Activated CD8-positive, alpha-beta memory T cell treated with anti-CD3 and anti-CD28 coated beads, Interleukin-2, amount 50 U/mL, for 4 hours (primary cell): ENCODE data around the gene PI4KB.

Experiments used
- DNase-seq: peaks from one replicate; pipeline ENCODE4 v3.0.0-alpha.2; 2020

PI4KB gene

DNA sequence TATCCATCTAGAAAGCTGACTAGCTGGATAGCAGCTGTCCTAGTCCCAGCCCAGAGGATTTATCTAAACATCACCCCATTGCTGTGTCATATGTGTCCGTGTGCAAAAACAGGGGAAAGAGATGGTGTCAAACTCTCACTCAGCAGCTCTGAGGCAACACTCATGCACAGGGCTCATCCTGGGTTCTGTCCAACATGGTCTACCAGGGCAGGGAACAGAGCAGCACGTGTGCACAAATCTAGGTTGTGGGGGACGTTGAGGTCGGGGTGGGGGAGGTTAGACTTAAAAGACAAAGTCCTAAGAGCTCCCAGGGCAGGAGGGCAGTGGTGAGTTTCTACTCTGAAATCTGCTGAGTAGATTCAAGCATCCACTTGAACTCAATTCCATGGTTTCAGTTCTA, 16.2 kb downstream of the PI4KB start:
- DNase-seq, result no peak

- no peak for DNase-seq
These were observed 17.3 kb downstream of the PI4KB start for GRCh38 chr1:151309811-151310323.

DNA sequence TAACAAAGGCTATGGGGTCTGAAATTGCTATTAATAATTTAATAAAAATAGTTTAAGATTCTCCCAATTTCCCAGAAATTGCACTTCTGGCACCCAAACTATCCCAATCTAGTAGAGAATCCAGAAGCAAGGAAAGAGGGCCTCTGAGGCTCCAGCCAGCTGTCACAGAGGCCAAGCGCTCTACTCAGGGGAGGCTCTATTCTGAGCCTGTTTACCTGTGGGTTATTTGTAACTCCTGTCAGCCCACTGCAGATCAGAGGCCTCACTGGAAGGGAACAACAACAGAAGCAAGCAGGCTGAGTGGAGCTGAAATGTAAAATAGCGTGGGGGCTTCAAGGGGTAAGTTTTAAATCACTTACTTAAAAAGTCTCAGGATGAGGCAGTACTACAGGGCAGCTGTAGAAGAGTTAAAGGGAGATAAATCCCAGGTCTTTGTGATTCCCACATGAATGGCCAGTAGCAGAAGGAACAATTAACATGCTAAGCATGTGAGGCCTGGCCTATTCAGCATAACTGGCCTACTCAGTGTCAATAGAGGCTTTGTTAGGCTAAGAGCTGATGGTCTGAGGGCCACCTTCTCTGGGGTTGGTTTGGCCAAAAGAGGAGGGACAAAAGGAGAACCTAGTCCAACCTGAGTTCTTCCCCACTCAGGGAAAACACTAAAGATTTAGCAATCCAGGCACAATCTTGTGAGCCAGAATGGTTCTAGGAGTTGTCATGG, 32.3 kb downstream of the PI4KB start:
- DNase-seq, result no peak

DNA sequence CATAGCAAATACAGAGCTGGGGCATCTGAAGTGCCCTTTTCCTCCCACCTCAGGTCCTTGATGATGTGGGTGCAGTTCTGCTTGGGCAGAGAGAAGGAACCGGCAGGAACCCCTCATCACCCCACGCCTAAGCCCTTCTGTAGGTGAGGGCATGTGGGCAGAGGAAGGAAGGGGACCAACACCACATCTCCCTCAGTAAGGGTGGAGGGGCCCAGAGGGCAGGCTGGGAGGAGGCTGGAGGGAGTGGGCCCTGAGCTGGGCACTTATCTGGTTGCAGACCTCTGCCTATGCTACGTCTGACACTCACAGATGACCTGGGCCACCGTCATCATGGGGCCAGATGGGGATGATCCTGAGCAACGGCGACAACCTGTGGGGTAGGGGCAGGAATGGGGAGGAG, 34.1 kb downstream of the PI4KB start:
- DNase-seq, result no peak

- DNase-seq, result no peak
These were observed 34.8 kb downstream of the PI4KB start for GRCh38 chr1:151292207-151293030.

DNA sequence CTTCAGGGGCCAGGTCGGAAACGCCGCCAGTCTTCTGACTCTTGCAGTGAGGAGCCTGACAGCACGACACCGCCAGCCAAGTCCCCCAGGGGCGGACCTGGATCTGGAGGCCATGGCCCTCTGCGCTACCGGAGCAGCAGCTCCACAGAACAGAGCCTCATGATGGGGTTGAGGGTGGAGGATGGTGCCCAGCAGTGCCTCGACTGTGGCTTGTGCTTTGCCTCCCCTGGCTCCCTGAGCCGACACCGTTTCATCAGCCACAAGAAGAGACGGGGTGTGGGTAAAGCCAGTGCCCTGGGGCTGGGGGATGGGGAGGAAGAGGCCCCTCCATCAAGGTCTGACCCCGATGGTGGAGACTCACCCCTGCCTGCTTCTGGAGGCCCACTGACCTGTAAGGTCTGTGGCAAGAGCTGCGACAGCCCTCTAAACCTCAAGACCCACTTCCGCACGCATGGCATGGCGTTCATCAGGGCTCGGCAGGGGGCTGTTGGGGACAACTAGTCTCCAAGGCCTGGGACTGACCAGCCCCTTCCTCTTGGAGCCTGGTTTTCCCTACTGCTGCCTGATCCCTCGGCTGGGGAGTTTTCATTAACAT, 36.4 kb downstream of the PI4KB start:
- no peak for DNase-seq

GRCh38 chr1:151289991-151290708, 37.1 kb downstream of the PI4KB start:
- DNase-seq, result no peak

DNA sequence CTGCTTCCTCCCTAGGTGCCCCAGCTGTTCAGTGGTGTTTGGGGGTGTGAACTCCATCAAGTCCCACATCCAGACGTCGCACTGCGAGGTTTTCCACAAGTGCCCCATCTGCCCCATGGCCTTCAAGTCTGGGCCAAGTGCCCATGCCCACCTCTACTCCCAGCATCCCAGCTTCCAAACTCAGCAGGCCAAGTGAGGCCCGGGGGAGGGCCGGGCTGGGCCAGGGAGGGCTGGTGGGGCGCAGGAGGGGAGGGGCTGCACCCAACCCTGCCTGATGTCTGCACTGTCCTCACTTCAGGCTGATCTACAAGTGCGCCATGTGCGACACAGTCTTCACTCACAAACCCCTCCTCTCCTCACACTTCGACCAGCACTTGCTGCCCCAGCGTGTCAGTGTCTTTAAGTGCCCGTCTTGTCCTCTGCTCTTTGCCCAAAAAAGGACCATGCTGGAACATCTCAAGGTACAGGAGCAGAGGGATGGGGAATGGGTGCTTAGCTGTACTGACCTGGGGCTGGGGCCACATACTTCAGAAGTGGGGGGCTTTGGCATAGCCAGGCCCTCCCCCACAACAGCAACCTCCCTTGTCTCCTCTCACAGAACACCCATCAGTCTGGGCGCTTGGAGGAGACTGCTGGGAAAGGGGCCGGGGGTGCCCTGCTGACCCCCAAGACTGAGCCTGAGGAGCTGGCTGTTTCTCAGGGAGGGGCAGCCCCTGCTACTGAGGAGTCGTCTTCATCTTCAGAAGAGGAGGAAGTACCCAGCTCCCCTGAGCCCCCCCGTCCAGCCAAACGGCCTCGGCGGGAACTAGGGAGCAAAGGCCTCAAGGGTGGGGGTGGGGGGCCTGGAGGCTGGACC, 37.9 kb downstream of the PI4KB start:
- no peak for DNase-seq

DNA sequence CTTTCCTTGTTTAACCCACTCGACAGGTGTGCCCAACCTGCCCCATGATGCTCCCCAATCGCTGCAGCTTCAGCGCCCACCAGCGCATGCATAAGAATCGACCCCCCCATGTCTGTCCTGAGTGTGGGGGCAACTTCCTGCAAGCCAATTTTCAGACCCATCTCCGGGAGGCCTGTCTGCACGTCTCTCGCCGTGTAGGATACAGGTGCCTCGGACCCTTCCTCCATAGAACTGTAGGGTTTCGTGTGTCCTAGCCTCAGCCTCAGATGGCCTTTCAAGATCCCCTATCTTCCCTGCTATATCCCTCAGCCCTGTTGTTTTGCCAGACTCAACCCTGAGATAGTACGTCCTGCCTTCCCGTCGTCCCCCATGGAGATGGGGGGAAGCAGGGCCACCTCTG, 38.7 kb downstream of the PI4KB start:
- no peak for DNase-seq

GRCh38 chr1:151287767-151288500, 39.3 kb downstream of the PI4KB start:
- no peak for DNase-seq

GRCh38 chr1:151287341-151287699, 39.9 kb downstream of the PI4KB start:
- DNase-seq, result no peak

DNA sequence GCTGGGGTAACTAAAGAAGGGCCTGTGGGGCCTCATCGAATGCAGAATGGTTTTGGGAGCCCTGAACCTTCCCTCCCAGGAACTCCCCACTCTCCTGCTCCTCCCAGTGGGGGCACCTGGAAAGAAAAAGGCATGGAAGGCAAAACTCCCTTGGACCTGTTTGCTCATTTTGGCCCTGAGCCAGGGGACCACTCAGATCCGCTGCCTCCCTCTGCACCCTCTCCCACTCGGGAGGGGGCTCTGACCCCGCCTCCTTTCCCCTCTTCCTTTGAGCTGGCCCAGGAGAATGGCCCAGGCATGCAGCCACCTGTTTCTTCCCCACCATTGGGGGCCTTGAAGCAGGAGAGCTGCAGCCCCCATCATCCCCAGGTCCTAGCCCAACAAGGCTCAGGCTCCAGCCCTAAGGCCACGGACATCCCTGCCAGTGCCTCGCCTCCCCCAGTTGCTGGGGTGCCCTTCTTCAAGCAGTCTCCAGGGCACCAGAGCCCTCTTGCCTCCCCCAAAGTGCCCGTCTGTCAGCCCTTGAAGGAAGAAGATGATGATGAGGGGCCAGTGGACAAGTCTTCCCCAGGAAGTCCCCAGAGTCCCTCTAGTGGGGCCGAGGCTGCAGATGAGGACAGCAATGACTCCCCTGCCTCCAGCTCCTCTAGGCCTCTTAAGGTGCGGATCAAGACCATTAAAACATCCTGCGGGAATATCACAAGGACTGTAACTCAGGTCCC, 40.4 kb downstream of the PI4KB start:
- DNase-seq, result no peak

- DNase-seq, result no peak
These were observed 43.1 kb downstream of the PI4KB start for GRCh38 chr1:151284013-151284577.

DNA sequence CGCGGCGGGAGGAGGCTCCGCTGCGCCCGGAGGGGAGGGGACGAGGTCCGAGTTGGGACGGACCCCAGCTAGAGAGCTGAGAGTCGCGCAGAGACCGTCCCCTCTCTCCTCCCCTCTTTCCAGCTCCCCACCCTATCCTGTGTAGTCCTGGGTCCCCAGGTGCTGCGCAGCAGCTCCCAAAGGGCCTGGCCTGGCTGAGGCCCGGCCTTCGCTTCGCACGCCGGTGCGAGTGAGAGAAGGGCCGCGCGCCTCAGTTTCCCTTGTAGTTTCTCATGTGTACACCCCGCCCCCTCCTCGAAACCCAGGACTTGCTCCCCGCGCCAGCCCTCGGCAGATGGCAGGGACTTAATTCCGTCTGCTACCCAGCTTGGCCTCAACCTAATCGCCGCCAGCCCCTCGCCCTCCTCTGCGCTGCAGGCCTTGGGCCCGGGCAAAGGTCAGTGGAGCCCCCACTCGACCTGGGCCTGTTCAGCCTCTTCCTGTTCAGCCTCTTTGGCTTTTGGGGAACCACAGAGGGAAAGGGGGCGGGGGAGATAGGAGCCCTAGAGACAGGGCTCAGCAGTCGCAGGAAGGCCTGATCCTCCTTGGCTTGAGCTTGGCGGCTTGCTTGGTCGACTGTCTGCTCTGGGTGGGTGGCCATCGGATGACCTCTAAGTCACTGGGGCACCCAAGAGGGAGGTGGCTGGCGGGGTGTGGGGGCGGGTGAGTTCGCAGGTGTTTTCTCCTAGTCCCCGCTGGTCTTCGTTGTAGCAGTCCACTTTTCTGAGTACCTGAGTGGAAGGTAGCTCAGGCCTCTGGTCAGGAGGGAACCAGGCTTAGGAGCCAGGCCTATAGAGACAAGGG, 44.1 kb downstream of the PI4KB start:
- peak; percentile 26 for DNase-seq

- peak; percentile 97 for DNase-seq
These were observed 45.0 kb downstream of the PI4KB start, which contains the start of gene ZNF687 for GRCh38 chr1:151281969-151282882. Gene ZNF687 (plus strand): TSS chr1:151282299. CDS start chr1:151286292, 3,993 bp downstream.

DNA sequence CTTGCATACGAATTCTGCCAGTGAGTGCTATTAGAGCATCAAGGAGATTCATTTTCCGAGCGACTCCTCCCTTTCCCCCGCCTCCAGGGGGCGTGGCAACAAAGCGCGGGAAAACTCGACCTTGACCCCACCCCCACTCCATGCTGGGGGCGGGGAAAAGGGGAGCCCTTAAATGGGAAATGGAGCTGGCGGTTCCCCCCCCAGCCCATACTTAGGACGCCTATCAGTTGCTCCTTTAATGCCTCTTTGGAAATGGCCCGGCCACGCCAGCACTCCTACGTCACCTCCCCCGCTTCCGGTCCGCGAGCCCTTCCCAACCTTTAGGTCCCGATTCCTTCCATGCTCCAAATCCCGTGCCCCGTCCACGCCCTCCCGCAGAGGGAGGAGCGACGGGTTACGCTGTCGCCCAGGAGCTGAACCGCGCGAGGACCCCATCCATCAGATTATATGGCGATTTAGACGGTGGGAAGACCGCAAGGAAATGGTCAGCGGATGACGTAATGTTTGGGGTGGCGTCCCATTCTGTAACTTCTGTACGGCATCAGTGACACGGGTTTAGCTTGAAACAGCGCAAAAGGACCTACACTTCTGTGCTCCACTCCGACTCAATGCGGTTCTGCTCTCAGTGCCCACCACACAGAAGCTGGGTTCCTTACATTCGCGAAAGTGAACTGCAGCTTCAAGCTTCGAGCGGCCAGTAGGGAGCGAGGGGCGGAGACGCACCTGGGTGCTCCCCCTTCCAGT, 45.8 kb downstream of the PI4KB start:
- peak; percentile 96 for DNase-seq

DNA sequence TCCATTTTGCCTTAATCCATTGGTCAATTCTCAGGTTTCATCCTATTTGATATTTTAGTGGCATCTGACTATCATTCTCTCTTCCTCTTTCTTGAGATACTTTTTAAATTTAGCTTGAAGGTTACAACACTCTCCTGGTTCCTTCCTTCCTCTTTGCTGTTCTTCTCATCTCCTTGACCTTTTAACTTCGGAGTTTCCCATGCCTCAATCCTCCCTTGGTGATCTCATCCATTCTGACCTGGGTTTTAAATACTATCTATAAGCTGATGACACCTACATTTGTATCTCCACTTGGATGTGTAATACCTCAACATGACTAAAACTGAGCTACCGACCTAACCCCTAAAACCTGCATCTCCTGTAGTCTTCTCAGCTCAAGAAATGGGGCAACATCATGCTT, 50.0 kb downstream of the PI4KB start:
- DNase-seq, result no peak
